ENCODE measurements around the gene UBIAD1. TPM values are rescaled to one million over a fixed set of nuclear protein-coding genes. Genes with fewer than 3 reads are reported as not detected.

The UBIAD1 gene
- total and polyA plus RNA-seq, 2 of the 4 experiments (the other 2 are of a cell fraction): 6.3 to 9.5 TPM

DNA sequence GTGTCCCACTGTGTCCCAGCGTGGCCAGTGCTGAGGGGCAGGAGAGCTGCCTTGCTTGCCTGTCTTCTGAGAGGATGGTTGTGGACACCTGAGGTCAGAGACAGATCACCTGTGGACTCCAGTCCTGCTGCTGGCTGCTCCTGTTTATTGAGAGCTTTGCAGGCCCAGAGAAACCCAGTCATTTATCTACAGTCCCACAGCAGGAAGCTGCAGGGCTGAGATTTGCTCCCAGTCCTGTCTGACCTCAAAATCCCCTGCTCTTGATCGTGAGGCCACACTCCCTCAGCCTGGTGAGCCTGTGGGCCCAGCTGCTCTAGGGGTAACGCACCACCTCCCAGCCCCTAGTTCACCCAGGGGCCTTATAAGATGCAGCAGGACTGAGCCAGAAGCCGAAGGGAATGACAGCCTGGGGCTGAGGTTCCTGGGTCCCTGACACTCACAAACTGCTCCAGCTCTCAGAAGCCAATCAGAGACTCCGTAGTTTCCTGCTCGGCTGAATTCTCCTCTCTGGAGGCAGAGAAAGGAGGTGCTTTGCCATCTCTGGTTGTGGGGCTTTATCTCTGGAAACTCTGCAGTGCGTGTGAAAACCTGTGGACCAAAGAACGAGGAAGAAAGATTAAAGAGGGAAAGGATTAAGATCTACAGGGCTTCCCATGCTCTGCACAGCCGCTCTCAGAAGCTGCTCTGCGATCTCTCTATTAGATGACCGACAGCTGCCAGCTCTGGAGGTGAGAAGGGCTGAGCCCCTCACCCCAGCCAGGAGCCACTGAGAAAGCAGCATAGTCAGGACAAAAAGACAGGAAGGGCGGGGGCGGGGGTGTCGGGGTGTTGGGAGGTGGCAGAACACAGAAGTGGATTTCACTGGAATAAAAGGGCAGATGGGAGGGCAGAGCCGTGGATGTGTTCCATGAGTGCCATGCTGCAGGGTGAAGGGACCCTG is 39.1 kb downstream of the UBIAD1 start:
- no CpG with 5 or more reads among the region's 15 CpGs for WGBS, 2 experiments (ENCODE audit: extremely low coverage in 2 of 2, insufficient read length in 1 of 2)
- H3K4me2 ChIP-seq (ENCODE audit: low read depth, low read length): no peak overlapping the region
- dilution Hi-C loops (cut with HindIII; ENCODE audit: low sequenced_read_pairs, unreplicated experiment) (no loop called here), intact Hi-C loops (cut with micrococcal nuclease) (no loop called here), in situ Hi-C loops (cut with MboI; ENCODE audit: low sequenced_read_pairs) (no loop called here)
- no peak overlapping the region for H2AK9ac ChIP-seq (replicated peaks; ENCODE audit: low read depth, low read length, poor library complexity)
- no peaks in the 10 kb centered on the region for H3K9me3 ChIP-seq (ENCODE audit: control insufficient read depth, insufficient read depth, low read length)
- H2BK120ac ChIP-seq (ENCODE audit: low read depth, low read length): no peak overlapping the region
- no peak for DNase-seq
- H3K56ac ChIP-seq (ENCODE audit: extremely low read depth, insufficient read depth, low read length): no peak overlapping the region
- H3K4me3 ChIP-seq (ENCODE audit: insufficient read depth, low read depth, low read length): no peak overlapping the region
- no peak; the same call in 1 of the 2 replicates for ATAC-seq (ENCODE audit: low read depth)
- no peak overlapping the region for H4K8ac ChIP-seq (ENCODE audit: low read depth in 2 of 2, low read length in 2 of 2)
- TF ChIP-seq MAFK (IDR thresholded peaks at IDR 0.05; ENCODE audit: low read depth, low read length): no peak
- H3K9ac ChIP-seq (ENCODE audit: low read depth, low read length): no peak overlapping the region
- H3K27ac ChIP-seq (ENCODE audit: insufficient read depth, low read length): no peak overlapping the region
- ChIA-PET POLR2A (ENCODE audit: unreplicated experiment) (no interaction called here), CTCF (no interaction called here)
- H3K9me1 ChIP-seq (ENCODE audit: insufficient read depth, low read length): no peaks in the 10 kb centered on the region
- no peak overlapping the region for H2AK5ac ChIP-seq (ENCODE audit: low read depth, low read length)
- BruUV-seq (replicated peaks): no TSS peak
- H4K5ac ChIP-seq (ENCODE audit: low read depth, low read length): no peak overlapping the region
- no peak overlapping the region for H2BK5ac ChIP-seq (ENCODE audit: low read depth, low read length, poor library complexity, severe bottlenecking)
- H4K91ac ChIP-seq (ENCODE audit: insufficient read depth, low read depth, low read length): no peak overlapping the region
- no peak overlapping the region for H3K23ac ChIP-seq (ENCODE audit: low read depth, low read length)
- no peaks in the 10 kb centered on the region for H4K20me1 ChIP-seq (ENCODE audit: insufficient read depth, low read length)
- H3K14ac ChIP-seq (replicated peaks; ENCODE audit: low read depth, low read length): no peak overlapping the region
- no peak overlapping the region for H2BK15ac ChIP-seq (ENCODE audit: low read depth, low read length)
- no peaks in the 10 kb centered on the region for H3K4me1 ChIP-seq (ENCODE audit: control insufficient read depth, insufficient read depth, low read length)
- no peak overlapping the region for H3K4ac ChIP-seq (ENCODE audit: low read depth, low read length)
- no peaks in the 10 kb centered on the region for H3K79me1 ChIP-seq (ENCODE audit: low read depth in 1 of 2, low read length in 2 of 2)
- H2BK20ac ChIP-seq (ENCODE audit: low read depth, low read length): no peak overlapping the region
- no peak overlapping the region for H3K18ac ChIP-seq (ENCODE audit: low read depth, low read length)
- H3K36me3 ChIP-seq (ENCODE audit: control insufficient read depth, insufficient read depth, low read length): no peaks in the 10 kb centered on the region
- H2AFZ ChIP-seq (replicated peaks; ENCODE audit: low read length, poor library complexity): no peak overlapping the region
- H3K27me3 ChIP-seq (ENCODE audit: control insufficient read depth, insufficient read depth, low read length): peaks cover 46% of the 10 kb centered on the region
